PFSK-1 (cell line): ENCODE results near the gene SEPTIN7.

Experiments
- FOXP2 ChIP-seq: optimal IDR thresholded peaks from 2 replicates; pipeline ENCODE3; 2011; ENCODE audit warnings: borderline replicate concordance, control low read depth, inconsistent platforms; ENCODE audit not compliant: insufficient read depth; ENCODE audit errors: extremely low read length, extremely low read depth
- POLR2AphosphoS5 ChIP-seq: IDR thresholded peaks from 2 replicates; pipeline ENCODE4 v1.6.1; 2012; ENCODE audit warnings: low read depth, mild to moderate bottlenecking, control low read depth, low read length, moderate library complexity
- SIN3A ChIP-seq: IDR thresholded peaks from 2 replicates; pipeline ENCODE4 v1.6.1; 2012; ENCODE audit warnings: mild to moderate bottlenecking, low read length, moderate library complexity, borderline replicate concordance; ENCODE audit not compliant: insufficient read depth
- TAF1 ChIP-seq: IDR thresholded peaks from 2 replicates; pipeline ENCODE4 v1.6.1; 2012; ENCODE audit warnings: low read length, control low read depth, borderline replicate concordance; ENCODE audit not compliant: insufficient read depth
- TF ChIP-seq, protein P1 (sequence below), 2 experiments: IDR thresholded peaks; 2 replicates each; pipeline versions ENCODE4 v1.6.1 to v1.8.0; 2011 to 2012; ENCODE audit warnings: low read depth in 2 of 2, low read length in 2 of 2, control low read depth in 1 of 2, inconsistent platforms in 1 of 2, mild to moderate bottlenecking in 1 of 2, moderate library complexity in 1 of 2; ENCODE audit not compliant: insufficient read depth in 1 of 2

The SEPTIN7 gene

DNA sequence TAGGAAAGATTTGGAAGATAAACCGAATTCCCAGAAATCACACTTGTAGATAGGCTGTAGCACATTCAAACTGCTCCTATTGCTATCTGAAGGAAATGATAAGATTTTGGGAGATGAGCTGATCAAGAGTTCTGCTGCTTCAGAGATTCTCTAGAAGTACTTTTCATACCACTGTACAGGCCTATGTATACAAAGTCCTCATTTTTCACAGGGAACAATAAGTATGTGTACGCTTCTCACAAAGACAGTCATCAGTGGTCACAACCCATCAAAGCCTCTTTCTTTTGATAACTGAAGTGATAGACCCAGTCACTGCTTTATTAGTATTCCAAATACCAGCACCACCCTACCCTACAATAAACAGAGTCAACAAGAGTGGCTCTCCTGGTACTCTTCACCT lies 15.6 kb upstream of the SEPTIN7 start:
- TF ChIP-seq FOXP2 (no peak), POLR2AphosphoS5 (no peak), SIN3A (no peak), TAF1 (no peak)
- TF ChIP-seq, protein P1, sequence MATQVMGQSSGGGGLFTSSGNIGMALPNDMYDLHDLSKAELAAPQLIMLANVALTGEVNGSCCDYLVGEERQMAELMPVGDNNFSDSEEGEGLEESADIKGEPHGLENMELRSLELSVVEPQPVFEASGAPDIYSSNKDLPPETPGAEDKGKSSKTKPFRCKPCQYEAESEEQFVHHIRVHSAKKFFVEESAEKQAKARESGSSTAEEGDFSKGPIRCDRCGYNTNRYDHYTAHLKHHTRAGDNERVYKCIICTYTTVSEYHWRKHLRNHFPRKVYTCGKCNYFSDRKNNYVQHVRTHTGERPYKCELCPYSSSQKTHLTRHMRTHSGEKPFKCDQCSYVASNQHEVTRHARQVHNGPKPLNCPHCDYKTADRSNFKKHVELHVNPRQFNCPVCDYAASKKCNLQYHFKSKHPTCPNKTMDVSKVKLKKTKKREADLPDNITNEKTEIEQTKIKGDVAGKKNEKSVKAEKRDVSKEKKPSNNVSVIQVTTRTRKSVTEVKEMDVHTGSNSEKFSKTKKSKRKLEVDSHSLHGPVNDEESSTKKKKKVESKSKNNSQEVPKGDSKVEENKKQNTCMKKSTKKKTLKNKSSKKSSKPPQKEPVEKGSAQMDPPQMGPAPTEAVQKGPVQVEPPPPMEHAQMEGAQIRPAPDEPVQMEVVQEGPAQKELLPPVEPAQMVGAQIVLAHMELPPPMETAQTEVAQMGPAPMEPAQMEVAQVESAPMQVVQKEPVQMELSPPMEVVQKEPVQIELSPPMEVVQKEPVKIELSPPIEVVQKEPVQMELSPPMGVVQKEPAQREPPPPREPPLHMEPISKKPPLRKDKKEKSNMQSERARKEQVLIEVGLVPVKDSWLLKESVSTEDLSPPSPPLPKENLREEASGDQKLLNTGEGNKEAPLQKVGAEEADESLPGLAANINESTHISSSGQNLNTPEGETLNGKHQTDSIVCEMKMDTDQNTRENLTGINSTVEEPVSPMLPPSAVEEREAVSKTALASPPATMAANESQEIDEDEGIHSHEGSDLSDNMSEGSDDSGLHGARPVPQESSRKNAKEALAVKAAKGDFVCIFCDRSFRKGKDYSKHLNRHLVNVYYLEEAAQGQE (IDR thresholded peaks at IDR 0.05; ENCODE audit: insufficient read depth in 1 of 2, low read depth in 2 of 2, low read length in 2 of 2): no peak

DNA sequence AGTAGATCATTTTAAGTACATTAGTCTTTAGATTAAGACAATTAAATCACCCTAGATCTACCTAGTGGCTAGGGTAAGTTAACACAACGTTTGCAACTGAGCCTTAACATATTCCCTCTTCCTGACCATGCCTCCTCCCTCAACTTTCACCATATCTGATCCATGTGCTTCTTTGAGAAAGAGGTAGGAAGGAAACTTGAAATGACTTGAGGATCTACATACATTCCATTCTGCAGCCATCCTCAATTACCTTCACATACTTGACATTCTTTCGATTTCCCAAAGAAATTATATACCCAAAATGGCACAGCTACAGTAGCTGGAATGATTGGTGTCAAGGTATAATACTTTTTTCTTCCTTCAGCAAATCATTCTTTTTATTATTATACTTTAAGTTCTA lies 12.9 kb upstream of the SEPTIN7 start:
- no peak for TF ChIP-seq TAF1
- TF ChIP-seq SIN3A: no peak
- TF ChIP-seq, protein P1 (IDR thresholded peaks at IDR 0.05; ENCODE audit: insufficient read depth in 1 of 2, low read depth in 2 of 2, low read length in 2 of 2): no peak
- no peak for TF ChIP-seq FOXP2
- no peak for TF ChIP-seq POLR2AphosphoS5

DNA sequence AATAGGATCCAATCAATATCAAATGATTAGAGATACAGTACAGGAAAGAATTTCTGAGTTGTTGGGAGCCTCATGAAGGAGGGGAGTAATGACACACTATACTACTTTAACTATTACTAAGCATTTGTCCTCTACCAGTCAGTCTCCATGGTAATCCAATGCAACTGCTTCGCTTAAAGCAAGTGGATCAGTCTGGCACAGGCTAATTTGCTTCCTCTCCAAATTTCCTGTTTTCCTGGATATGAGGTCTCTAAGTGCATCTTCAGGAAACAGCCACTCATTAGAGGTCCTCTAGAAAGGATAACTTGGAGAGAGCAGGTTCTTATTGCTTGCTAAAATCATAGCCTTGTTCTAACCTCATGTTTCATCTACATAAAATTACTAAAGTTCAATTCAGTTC lies 8.4 kb upstream of the SEPTIN7 start:
- TF ChIP-seq, protein P1 (IDR thresholded peaks at IDR 0.05; ENCODE audit: insufficient read depth in 1 of 2, low read depth in 2 of 2, low read length in 2 of 2): no peak
- TF ChIP-seq TAF1: 0 out of 2 replicates have a peak, but pooled peaks have one; percentile 11
- no peak for TF ChIP-seq SIN3A
- TF ChIP-seq FOXP2: no peak
- no peak for TF ChIP-seq POLR2AphosphoS5

DNA sequence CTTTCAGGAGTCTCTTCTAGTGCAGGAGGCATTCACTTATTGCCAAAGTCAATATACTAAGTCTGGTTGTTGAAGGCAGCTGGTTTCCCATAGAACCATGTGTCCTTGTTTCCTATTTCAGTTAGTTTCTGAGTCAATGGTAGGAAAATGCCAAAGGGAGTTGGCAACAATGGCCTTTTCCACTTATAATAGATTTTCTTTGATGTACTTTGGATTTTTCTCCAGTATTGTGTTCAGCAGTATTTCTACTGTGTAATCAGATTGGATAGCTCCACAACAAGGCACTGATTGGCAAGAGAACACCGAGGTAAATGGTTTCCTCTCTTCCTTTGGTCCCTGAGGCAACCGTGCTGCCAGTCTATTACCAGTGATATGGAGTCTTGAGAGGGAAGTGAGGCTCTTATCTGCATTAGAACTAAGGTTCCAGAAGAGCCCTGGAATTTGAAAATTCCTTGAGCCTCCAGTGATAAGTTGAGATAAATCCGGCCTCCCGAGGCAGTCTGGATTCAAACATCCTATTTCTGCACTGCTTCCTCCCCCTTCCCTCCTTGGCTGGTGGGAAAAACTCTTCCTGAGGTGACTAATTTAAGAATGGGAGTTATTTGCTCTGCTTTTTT lies 7.9 kb upstream of the SEPTIN7 start:
- TF ChIP-seq, protein P1 (IDR thresholded peaks at IDR 0.05; ENCODE audit: insufficient read depth in 1 of 2, low read depth in 2 of 2, low read length in 2 of 2): 0 out of 4 replicates have a peak, but pooled peaks of 1 of the 2 experiments have one; percentile 23
- TF ChIP-seq FOXP2: no peak

DNA sequence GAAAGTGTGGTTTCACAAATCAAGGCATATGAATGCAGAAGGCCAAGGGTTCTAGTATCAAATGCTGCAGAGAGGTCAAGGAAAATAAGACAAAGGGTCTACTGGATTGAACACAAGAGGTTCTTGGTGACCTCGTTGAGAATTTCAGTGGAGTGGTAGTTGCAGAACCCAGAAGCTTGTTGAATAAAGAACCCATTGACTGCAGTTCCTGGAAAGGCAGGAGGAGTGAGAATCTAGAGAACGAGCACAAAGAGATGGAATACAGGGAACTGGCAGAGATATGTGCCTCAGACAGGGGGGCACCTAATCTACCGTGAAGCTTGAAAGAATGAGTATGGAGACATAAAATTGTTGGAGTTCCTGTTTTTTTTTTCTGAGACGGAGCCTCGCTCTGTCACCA lies 3.5 kb upstream of the SEPTIN7 start:
- TF ChIP-seq TAF1: no peak
- TF ChIP-seq POLR2AphosphoS5: no peak
- TF ChIP-seq, protein P1 (IDR thresholded peaks at IDR 0.05; ENCODE audit: insufficient read depth in 1 of 2, low read depth in 2 of 2, low read length in 2 of 2): no peak
- no peak for TF ChIP-seq FOXP2
- TF ChIP-seq SIN3A: no peak
